T-cell (primary cell): Measurements from ENCODE around the gene SOX30. TPM values are rescaled to one million over a fixed set of nuclear protein-coding genes. Genes with fewer than 3 reads are reported as not detected.
"Not testable (repeated sequence)": the region's sequence is repeated elsewhere in the genome, so short reads cannot be mapped to it uniquely, and the experiment has no call there.

Experiments used
- ATAC-seq, 4 experiments: fragments of 200-7000 bp in 3 of 4; fragments of 150-1000 bp in 1 of 4; cut with Tn5 transposase; replicated peaks in 1 of 4; 1 replicate in 3 of 4; 2 replicates in 1 of 4; pipeline ENCODE4 v1.10.0; 2021; ENCODE audit warnings: moderate library complexity in 3 of 4, mild to moderate bottlenecking in 2 of 4, moderate number of reproducible peaks in 1 of 4
- CTCF ChIA-PET, 2 donors: fragments of 300-600 bp; sonication (Branson Sonifier 250); formaldehyde crosslinking; loops; one replicate each; lab custom pipeline; 2022; ENCODE audit warnings: antibody characterized with exemption in 2 of 2; lab: Charles Lee
- POLR2A ChIA-PET, 2 donors: fragments of 300-600 bp; sonication (Branson Sonifier 250); formaldehyde crosslinking; loops; one replicate each; lab custom pipeline; 2022; ENCODE audit warnings: antibody characterized with exemption in 2 of 2; lab: Charles Lee
- DNase-seq, 35 experiments: peaks; one replicate each; pipeline versions ENCODE4 v3.0.0 to v3.0.0-alpha.2; 2013 to 2023
- H3K27ac ChIP-seq: one replicate; pipeline ENCODE4 v1.5.1; 2013; ENCODE audit warnings: low read length
- H3K27me3 ChIP-seq, 2 experiments: replicated peaks in 1 of 2; 1 replicate in 1 of 2; 2 replicates in 1 of 2; pipeline versions ENCODE4 v1.6.1 to v1.7.0; 2013; ENCODE audit warnings: low read length in 1 of 2, mixed read lengths in 1 of 2; ENCODE audit not compliant: control insufficient read depth in 2 of 2, insufficient read depth in 2 of 2; ENCODE audit errors: extremely low read depth in 1 of 2
- H3K36me3 ChIP-seq, 2 donors: 1 replicate in 1 of 2; 2 replicates in 1 of 2; pipeline versions ENCODE4 v1.6.1 to v1.7.0; 2013; ENCODE audit warnings: low read length in 1 of 2; ENCODE audit not compliant: control insufficient read depth in 2 of 2, insufficient read depth in 1 of 2; ENCODE audit errors: extremely low read depth in 1 of 2
- H3K4me1 ChIP-seq, 2 experiments: 1 replicate in 1 of 2; 2 replicates in 1 of 2; pipeline versions ENCODE4 v1.6.1 to v1.7.0; 2013; ENCODE audit warnings: low read length in 2 of 2, mixed read lengths in 1 of 2; ENCODE audit not compliant: insufficient read depth in 2 of 2, control insufficient read depth in 1 of 2; ENCODE audit errors: extremely low read depth in 1 of 2
- H3K4me3 ChIP-seq, 2 donors: 1 replicate in 1 of 2; 2 replicates in 1 of 2; pipeline versions ENCODE4 v1.5.1 to v1.7.0; 2013; ENCODE audit warnings: mild to moderate bottlenecking in 2 of 2, low read length in 1 of 2, moderate library complexity in 1 of 2; ENCODE audit not compliant: control insufficient read depth in 1 of 2; ENCODE audit errors: extremely low read depth in 1 of 2
- H3K9me3 ChIP-seq: 2 replicates; pipeline ENCODE4 v1.7.0; 2013
- H3K27ac Mint-ChIP-seq, 2 donors: one replicate each; pipeline ENCODE4 v1.8.0; 2020 to 2021; ENCODE audit warnings: mild to moderate bottlenecking in 2 of 2, mixed read lengths in 2 of 2
- H3K27me3 Mint-ChIP-seq, 2 donors: one replicate each; pipeline ENCODE4 v1.8.0; 2021 to 2022; ENCODE audit warnings: mixed read lengths in 2 of 2
- H3K36me3 Mint-ChIP-seq: one replicate; pipeline ENCODE4 v1.8.0; 2021; ENCODE audit warnings: mixed read lengths
- H3K4me1 Mint-ChIP-seq, 3 donors: one replicate each; pipeline ENCODE4 v1.8.0; 2020 to 2022; ENCODE audit warnings: mixed read lengths in 3 of 3, mild to moderate bottlenecking in 1 of 3
- H3K4me3 Mint-ChIP-seq, 3 donors: one replicate each; pipeline ENCODE4 v1.8.0; 2020 to 2022; ENCODE audit warnings: mild to moderate bottlenecking in 3 of 3, mixed read lengths in 3 of 3, moderate library complexity in 3 of 3
- H3K9me3 Mint-ChIP-seq, 3 donors: one replicate each; pipeline ENCODE4 v1.8.0; 2020 to 2022; ENCODE audit warnings: mixed read lengths in 3 of 3
- WGBS: methylation state at CpG from one replicate; pipeline ENCODE4 v1.1.5; 2013; ENCODE audit warnings: missing lambda C conversion rate; ENCODE audit not compliant: insufficient coverage; 5-methylcytosine and 5-hydroxymethylcytosine counted together
- total RNA-seq, 35 experiments: library from RNA in 6 of 35; stranded (reverse) in 6 of 35; fragments of 120-200 nt in 1 of 35; gene quantifications; one replicate each; pipeline versions ENCODE4 v1.2.1 to v1.2.4 and lab custom pipeline; 2013 to 2026

Gene SOX30
- total RNA-seq (under 1 TPM in 3 of 5 donors, not detected in 2; 0.10 to 0.44 (median 0.13) TPM), total RNA-seq (lab: John Stamatoyannopoulos, UW) (0 to 0.82 (median 0.17) reads per million in 29 experiments)
- total RNA-seq (2013) = 0.04 TPM

GRCh38 chr5:157652377-157652692 lies at the start of gene SOX30:
TSS of gene SOX30 (minus strand) at chr5:157652438. CDS start at chr5:157652078, 360 bp downstream.
- Histone ChIP-seq H3K36me3 (no peaks in the 10 kb centered on the region), H3K4me3 (peak within 1 kb of the TSS; percentile 25 to 49), H3K27me3 (peaks cover 0 to 3% of the 10 kb centered on the region in 2 experiments), H3K9me3 (no peaks in the 10 kb centered on the region), H3K4me1 (peaks cover 0 to 13% of the 10 kb centered on the region in 2 experiments), H3K27ac (peak within 1 kb of the TSS; percentile 43)
- peaks cover 7% of the 10 kb centered on the region for H3K36me3 Mint-ChIP-seq
- peaks cover 11 to 18% (median 13%) of the 10 kb centered on the region in 3 donors for H3K4me1 Mint-ChIP-seq
- peak within 1 kb of the TSS; percentile 72 to 84 for H3K27ac Mint-ChIP-seq
- no peaks in the 10 kb centered on the region for H3K27me3 Mint-ChIP-seq
- WGBS = 100% methylated on average over 3 of the region's 15 CpGs
- CTCF ChIA-PET = interaction anchor here in 1 of 2 donors (0.5 kb wide), 1 partner anchor 42 kb away, joined by 4 read pairs; no protein-coding TSS in a partner anchor
- ATAC-seq (no peak), DNase-seq (no peak)
- POLR2A ChIA-PET = no interaction called here
- H3K9me3 Mint-ChIP-seq = peaks cover 6 to 15% (median 8%) of the 10 kb centered on the region in 3 donors
- peak within 1 kb of the TSS; percentile 69 to 82 (median 76) for H3K4me3 Mint-ChIP-seq

- H3K36me3 Mint-ChIP-seq, H3K27ac ChIP-seq, H3K4me3 ChIP-seq, H3K27ac Mint-ChIP-seq, DNase-seq, H3K4me1 ChIP-seq, H3K27me3 ChIP-seq, POLR2A ChIA-PET, H3K36me3 ChIP-seq, H3K4me1 Mint-ChIP-seq, ATAC-seq, H3K4me3 Mint-ChIP-seq, H3K9me3 ChIP-seq, CTCF ChIA-PET, H3K27me3 Mint-ChIP-seq: not testable (repeated sequence)
- H3K9me3 Mint-ChIP-seq = peaks cover 4 to 17% (median 5%) of the 10 kb centered on the region in 3 donors
- 100% methylated on average over 1 of the region's 4 CpGs for WGBS
These were observed 46.4 kb upstream of the SOX30 start for GRCh38 chr5:157698674-157699073.

GRCh38 chr5:157696154-157696553 lies 43.9 kb upstream of the SOX30 start:
- H3K27ac ChIP-seq, H3K4me1 Mint-ChIP-seq, H3K27me3 Mint-ChIP-seq, H3K4me1 ChIP-seq, H3K4me3 Mint-ChIP-seq, H3K27ac Mint-ChIP-seq, H3K4me3 ChIP-seq, CTCF ChIA-PET, DNase-seq, H3K36me3 ChIP-seq, H3K27me3 ChIP-seq, H3K36me3 Mint-ChIP-seq, H3K9me3 ChIP-seq, ATAC-seq: not testable (repeated sequence)
- peaks cover 5 to 13% (median 11%) of the 10 kb centered on the region in 3 donors for H3K9me3 Mint-ChIP-seq
- POLR2A ChIA-PET = interaction anchor here in 1 of 2 donors (0.6 kb wide), 1 partner anchor 8 kb away, joined by 8 read pairs; no protein-coding TSS in a partner anchor
- WGBS = 83% methylated on average over 1 of the region's 3 CpGs

GRCh38 chr5:157693816-157694215 lies 41.6 kb upstream of the SOX30 start:
- H3K27me3 Mint-ChIP-seq, ATAC-seq, POLR2A ChIA-PET, H3K27me3 ChIP-seq, DNase-seq, H3K4me1 ChIP-seq, H3K36me3 ChIP-seq, H3K27ac Mint-ChIP-seq, H3K36me3 Mint-ChIP-seq, H3K4me3 ChIP-seq, H3K27ac ChIP-seq, H3K4me3 Mint-ChIP-seq, H3K9me3 ChIP-seq, H3K4me1 Mint-ChIP-seq, CTCF ChIA-PET: not testable (repeated sequence)
- peaks cover 5 to 13% (median 11%) of the 10 kb centered on the region in 3 donors for H3K9me3 Mint-ChIP-seq
- 97% methylated on average over 21 of the region's 25 CpGs for WGBS

- Mint-ChIP-seq H3K27me3 (peaks cover 1 to 5% of the 10 kb centered on the region in 2 donors), H3K27ac (no peak overlapping the region), H3K4me3 (no peak overlapping the region), H3K4me1 (no peaks in the 10 kb centered on the region), H3K9me3 (peaks cover 0 to 7% (median 0%) of the 10 kb centered on the region in 3 donors), H3K36me3 (no peaks in the 10 kb centered on the region)
- DNase-seq (no peak), ATAC-seq (no peak)
- Histone ChIP-seq H3K4me1 (peaks cover 0 to 4% of the 10 kb centered on the region in 2 experiments), H3K27ac (no peak overlapping the region), H3K27me3 (peaks cover 0 to 3% of the 10 kb centered on the region in 2 experiments), H3K9me3 (no peaks in the 10 kb centered on the region), H3K4me3 (peak overlapping the region in 1 of 2 donors; percentile 28), H3K36me3 (no peaks in the 10 kb centered on the region)
- ChIA-PET POLR2A (interaction anchor here in 1 of 2 donors (0.6 kb wide), 2 partner anchors 200 to 1311 kb away, joined by 3 to 11 read pairs; no protein-coding TSS in a partner anchor), CTCF (no interaction called here)
- 77% methylated on average over 50 of the region's 53 CpGs for WGBS
These were observed 38.6 kb upstream of the SOX30 start for GRCh38 chr5:157690690-157691433.

- no peaks in the 10 kb centered on the region for H3K9me3 ChIP-seq
- Mint-ChIP-seq H3K4me1 (no peaks in the 10 kb centered on the region), H3K4me3 (no peak overlapping the region), H3K27ac (no peak overlapping the region), H3K36me3 (no peaks in the 10 kb centered on the region), H3K9me3 (peaks cover 0 to 7% (median 0%) of the 10 kb centered on the region in 3 donors), H3K27me3 (peaks cover under 1 to 4% of the 10 kb centered on the region in 2 donors)
- POLR2A ChIA-PET = interaction anchor here in 1 of 2 donors (0.6 kb wide), 1 partner anchor 1312 kb away, joined by 11 read pairs; no protein-coding TSS in a partner anchor
- DNase-seq (peak in 20 of 35 experiments; percentile 3 to 53 (median 21)), ATAC-seq (peak in 3 of 4 experiments; percentile 24 to 58 (median 36))
- peaks cover 0 to 3% of the 10 kb centered on the region in 2 experiments for H3K27me3 ChIP-seq
- WGBS = 68% methylated on average over 50 of the region's 52 CpGs
- peak overlapping the region in 1 of 2 donors; percentile 28 for H3K4me3 ChIP-seq
- peaks cover 0 to 4% of the 10 kb centered on the region in 2 experiments for H3K4me1 ChIP-seq
- CTCF ChIA-PET = no interaction called here
- H3K36me3 ChIP-seq = no peaks in the 10 kb centered on the region
- no peak overlapping the region for H3K27ac ChIP-seq
These were observed 37.9 kb upstream of the SOX30 start for GRCh38 chr5:157689942-157690689.
